HG02798 (cell line): ENCODE data around the gene ARL6IP6.

Source experiments
- ATAC-seq: cut with Tn5 transposase; IDR thresholded peaks from one replicate; pipeline ENCODE4 v1.9.1; 2021; ENCODE audit warnings: mild to moderate bottlenecking; ENCODE audit not compliant: unreplicated experiment, poor library complexity

The ARL6IP6 gene

DNA sequence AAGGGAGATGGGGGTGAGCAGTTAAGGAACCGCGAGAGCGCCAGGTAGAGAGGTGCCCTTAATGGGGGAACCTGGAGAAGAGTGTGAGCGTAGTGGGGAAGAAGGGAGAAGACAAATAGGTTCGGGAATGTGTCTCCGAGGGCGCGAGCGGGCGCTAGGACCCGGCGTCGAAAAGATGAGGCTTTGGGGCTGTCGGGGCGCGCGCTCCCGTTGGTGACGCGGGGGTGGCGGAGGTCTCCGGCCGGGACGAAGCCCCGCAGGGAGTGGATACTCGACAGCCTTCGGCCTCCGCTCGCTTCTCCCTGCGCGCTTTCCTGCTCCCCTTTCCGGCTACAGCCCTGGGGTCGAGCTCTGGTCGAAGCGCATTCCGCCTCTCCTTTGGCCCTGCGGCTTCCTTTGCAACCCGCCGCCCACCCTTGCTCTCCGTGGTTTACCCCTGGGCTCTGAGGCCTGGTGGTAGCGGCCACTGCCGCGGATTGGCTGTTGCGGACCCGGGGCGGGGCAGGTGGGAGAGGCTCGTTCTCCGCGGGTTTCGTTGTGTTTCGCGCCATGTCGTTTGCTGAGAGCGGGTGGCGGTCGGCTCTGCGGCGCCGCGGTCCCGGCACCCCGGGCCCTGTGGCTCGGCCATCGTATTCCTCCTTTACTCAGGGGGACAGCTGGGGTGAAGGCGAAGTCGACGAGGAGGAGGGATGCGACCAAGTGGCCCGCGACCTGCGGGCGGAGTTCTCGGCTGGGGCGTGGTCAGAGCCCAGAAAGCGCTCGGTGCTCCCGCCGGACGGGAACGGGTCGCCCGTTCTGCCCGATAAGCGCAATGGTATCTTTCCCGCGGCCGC is at the start of gene ARL6IP6:
Gene ARL6IP6, plus strand, starts transcription at position 545 of the 833 bp plus-strand sequence. Its CDS starts 5 bp downstream, at position 550.
- peak; percentile 73 for ATAC-seq

DNA sequence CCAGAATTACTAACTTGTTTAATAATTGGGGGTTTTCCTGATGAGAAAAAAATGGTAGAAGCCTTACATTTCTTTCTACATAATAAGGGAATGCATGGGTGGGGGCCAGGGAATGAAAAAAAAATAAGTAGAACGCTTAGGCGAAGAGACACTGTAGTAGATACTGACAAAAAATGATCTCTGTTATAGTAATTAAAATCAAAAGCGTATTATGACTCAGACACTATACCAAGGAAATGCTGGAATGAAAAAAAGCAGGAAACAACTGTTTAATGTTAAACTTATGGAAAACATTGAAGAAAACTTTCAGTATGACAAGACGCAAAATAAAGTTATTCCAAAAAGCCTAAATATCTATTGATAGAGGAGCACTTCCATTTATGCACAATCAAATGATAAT is 44.1 kb upstream of the ARL6IP6 start:
- no peak for ATAC-seq

GRCh38 chr2:152676461-152676860 is 42.0 kb upstream of the ARL6IP6 start:
- no peak for ATAC-seq

DNA sequence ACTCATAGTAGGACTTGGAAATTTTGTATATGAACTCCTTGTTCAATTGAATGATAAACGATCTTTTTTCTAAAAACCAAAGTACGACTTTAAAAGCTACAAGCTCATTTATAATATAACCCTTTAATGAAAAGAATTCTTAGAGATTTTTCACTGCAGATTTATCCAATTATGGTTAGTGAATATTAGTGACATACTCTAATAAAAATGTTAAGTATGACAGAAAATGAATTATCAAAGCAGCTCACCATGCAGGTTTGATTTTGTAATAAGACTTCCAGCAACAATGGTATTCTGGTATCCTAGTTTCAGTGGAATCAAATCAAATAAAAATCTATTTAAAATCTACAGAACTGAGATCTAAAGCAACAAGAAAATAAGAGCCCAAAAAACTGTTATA is 39.6 kb upstream of the ARL6IP6 start:
- no peak for ATAC-seq

GRCh38 chr2:152682663-152683062 is 35.8 kb upstream of the ARL6IP6 start:
- ATAC-seq: no peak

GRCh38 chr2:152683400-152683799 is 35.0 kb upstream of the ARL6IP6 start:
- ATAC-seq: no peak

GRCh38 chr2:152686321-152686720 is 32.1 kb upstream of the ARL6IP6 start:
- ATAC-seq: no peak

- ATAC-seq: peak; percentile 86
These were observed 25.4 kb upstream of the ARL6IP6 start for GRCh38 chr2:152693033-152693432.

GRCh38 chr2:152694161-152694661 is 24.2 kb upstream of the ARL6IP6 start:
- ATAC-seq: peak; percentile 62

DNA sequence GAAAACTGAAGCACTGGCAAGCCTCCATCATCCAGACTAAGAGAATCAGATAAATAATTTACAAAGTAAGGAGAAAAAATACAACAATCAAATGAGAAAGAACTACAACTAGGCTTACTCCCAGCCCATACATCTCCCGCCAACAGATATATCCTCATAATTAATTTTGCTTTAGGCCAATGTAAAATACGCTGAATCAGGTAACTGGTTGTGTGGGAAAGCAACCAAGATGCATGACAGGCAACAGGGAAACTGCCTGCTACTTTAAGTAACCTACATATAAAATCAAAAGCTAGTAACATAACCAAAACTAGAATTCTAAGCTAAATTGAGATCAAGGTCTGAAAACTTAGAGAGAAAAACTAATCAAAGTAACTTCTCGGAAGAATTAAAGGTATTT is 22.7 kb upstream of the ARL6IP6 start:
- no peak for ATAC-seq

GRCh38 chr2:152696476-152696875 is 21.9 kb upstream of the ARL6IP6 start:
- ATAC-seq: no peak

GRCh38 chr2:152701198-152701597 is 17.2 kb upstream of the ARL6IP6 start:
- no peak for ATAC-seq

DNA sequence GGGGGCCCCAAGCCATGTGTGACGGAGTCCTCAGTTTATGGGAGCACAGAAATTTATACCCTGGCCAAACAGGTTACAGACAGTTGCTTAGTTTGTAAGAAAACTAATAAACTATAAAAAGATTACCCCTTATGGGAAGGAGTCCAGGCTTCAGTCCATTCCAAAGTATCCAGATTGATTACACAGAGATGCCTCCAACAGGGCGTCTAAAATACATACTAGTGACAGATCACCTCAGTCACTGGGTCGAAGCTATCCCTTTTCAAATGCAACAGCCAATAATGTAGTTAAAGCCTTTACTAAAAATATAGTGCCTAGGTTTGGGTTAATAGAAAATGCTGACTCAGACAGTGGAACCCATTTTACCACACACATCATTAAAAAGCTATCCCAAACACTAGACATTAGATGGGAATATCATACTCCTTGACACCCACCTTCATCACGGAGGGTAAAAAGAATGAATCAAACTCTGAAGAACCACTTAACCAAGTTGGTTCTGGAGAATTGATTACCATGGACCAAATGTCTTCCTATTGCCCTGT is 11.9 kb upstream of the ARL6IP6 start:
- ATAC-seq: no peak

DNA sequence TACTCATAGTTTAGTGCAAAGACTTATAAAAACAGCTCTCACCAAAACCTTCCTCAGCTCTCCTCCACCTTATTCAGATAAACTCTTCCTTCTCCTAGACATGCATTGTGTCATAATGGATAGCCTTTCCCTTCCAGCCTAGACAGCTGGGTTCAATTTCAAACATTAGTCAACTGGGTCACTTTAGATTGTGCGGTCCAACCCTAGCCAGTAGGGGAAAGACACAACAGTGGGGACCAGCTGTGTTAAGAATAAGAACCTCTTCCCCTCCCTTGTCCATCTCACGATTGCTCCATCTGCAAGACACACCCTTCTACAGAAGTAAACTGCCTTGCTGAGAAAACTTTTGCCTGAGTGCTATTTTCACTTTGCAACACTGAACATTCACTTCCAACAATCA is 9.7 kb upstream of the ARL6IP6 start:
- no peak for ATAC-seq

DNA sequence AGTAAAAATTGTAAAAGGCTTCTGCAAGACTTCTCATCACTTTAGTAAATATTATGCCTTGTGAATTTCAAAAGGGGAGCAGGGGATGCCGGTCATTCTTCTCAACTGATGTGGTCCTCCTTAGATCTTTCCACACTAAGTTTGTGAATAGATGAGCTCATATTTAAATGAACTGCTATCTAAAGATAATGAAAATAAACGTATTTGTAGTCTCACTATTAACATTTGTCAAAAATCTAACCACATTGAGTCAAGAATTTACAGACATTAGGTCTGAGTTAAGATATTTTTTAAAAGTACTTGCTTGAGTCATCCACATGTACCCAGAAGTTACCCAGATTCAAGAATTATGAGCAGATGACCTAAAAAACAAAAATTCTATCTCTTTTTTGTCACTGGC is 7.7 kb upstream of the ARL6IP6 start:
- ATAC-seq: no peak

- no peak for ATAC-seq
These were observed 3.3 kb upstream of the ARL6IP6 start for GRCh38 chr2:152715112-152715511.

- ATAC-seq: no peak
These were observed 2.5 kb upstream of the ARL6IP6 start for GRCh38 chr2:152715854-152716428.

DNA sequence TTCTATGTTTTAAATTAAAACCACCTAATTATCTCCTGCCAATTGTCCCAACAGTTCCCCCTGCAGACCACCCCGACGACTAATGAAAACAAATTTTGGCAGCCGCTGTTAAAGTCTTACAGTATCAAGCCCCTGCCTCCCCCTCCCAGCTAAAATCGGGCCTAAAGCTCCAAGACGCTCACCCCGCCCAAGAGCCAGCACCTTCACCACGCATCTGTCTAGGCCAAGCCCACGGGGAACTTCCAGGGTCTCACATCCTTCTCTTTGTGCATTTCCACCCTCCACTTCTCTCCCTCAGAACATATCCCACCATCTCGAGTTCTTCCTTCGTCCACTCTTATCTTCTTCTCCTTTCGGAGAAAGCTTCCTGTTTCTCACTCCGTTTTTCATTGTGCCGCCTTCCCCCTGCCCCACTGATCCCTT is 1.6 kb upstream of the ARL6IP6 start:
- no peak for ATAC-seq

- ATAC-seq: peak; percentile 75
These were observed 968 bp upstream of the ARL6IP6 start, which contains the start of gene PRPF40A for GRCh38 chr2:152717228-152718075. TSS of gene PRPF40A (minus strand) at chr2:152717461. CDS start at chr2:152717439, 22 bp downstream.

GRCh38 chr2:152718909-152719645 is 657 bp downstream of the ARL6IP6 start:
- ATAC-seq: peak; percentile 23
